MM.1S (cell line): ENCODE data around the gene ST7.

ENCODE experiments used
- DNase-seq: peaks from one replicate; pipeline ENCODE4 v3.0.0-alpha.2; 2015
- H2AFZ ChIP-seq: fragments of 300-600 bp; sonication (generic); 2 replicates; pipeline ENCODE4 v1.6.0; 2016; ENCODE audit warnings: antibody characterized with exemption, low read length
- H3F3A ChIP-seq: fragments of 300-600 bp; sonication (generic); 2 replicates; pipeline ENCODE4 v1.6.1; 2016; ENCODE audit warnings: mild to moderate bottlenecking, antibody characterized with exemption, low read length, moderate library complexity, mixed read lengths; ENCODE audit not compliant: insufficient read depth
- H3K27ac ChIP-seq: fragments of 300-600 bp; sonication (generic); 2 replicates; pipeline ENCODE4 v1.5.1; 2016; ENCODE audit warnings: mild to moderate bottlenecking, low read length
- H3K27me3 ChIP-seq: fragments of 300-600 bp; sonication (generic); replicated peaks from 2 replicates; pipeline ENCODE4 v1.6.0; 2016; ENCODE audit warnings: low read length; ENCODE audit not compliant: insufficient read depth
- H3K36me3 ChIP-seq: fragments of 300-600 bp; sonication (generic); replicated peaks from 2 replicates; pipeline ENCODE4 v1.6.1; 2016; ENCODE audit warnings: mild to moderate bottlenecking, low read length, mixed read lengths; ENCODE audit not compliant: insufficient read depth
- H3K4me1 ChIP-seq: fragments of 300-600 bp; sonication (generic); 2 replicates; pipeline ENCODE4 v1.6.1; 2016; ENCODE audit warnings: low read length, mixed read lengths
- H3K4me2 ChIP-seq: fragments of 300-600 bp; sonication (generic); 2 replicates; pipeline ENCODE4 v1.6.0; 2016; ENCODE audit warnings: low read depth, low read length
- H3K4me3 ChIP-seq: fragments of 300-600 bp; sonication (generic); 2 replicates; pipeline ENCODE4 v1.5.1; 2016; ENCODE audit warnings: low read length, mixed read lengths
- H3K79me2 ChIP-seq: fragments of 300-600 bp; sonication (generic); 2 replicates; pipeline ENCODE4 v1.6.1; 2016; ENCODE audit warnings: mixed run types, low read length, mixed read lengths
- H3K9ac ChIP-seq: fragments of 300-600 bp; sonication (generic); 2 replicates; pipeline ENCODE4 v1.6.1; 2016; ENCODE audit warnings: low read length, mixed read lengths
- H3K9me2 ChIP-seq: fragments of 300-600 bp; sonication (generic); replicated peaks from 2 replicates; pipeline ENCODE4 v1.6.1; 2016; ENCODE audit warnings: mild to moderate bottlenecking, low read length, mixed read lengths; ENCODE audit not compliant: insufficient read depth
- H3K9me3 ChIP-seq: fragments of 300-600 bp; sonication (generic); replicated peaks from 2 replicates; pipeline ENCODE4 v1.6.1; 2016; ENCODE audit warnings: mild to moderate bottlenecking, low read length, mixed read lengths; ENCODE audit not compliant: insufficient read depth
- H4K20me1 ChIP-seq: fragments of 300-600 bp; sonication (generic); 2 replicates; pipeline ENCODE4 v1.6.1; 2016; ENCODE audit warnings: mild to moderate bottlenecking, low read length, moderate library complexity, mixed read lengths; ENCODE audit not compliant: insufficient read depth
- CTCF ChIP-seq: fragments of 300-600 bp; sonication (generic); IDR thresholded peaks from 2 replicates; pipeline ENCODE4 v1.5.1; 2016; ENCODE audit warnings: antibody characterized with exemption, low read length, mixed read lengths
- EZH2 ChIP-seq: fragments of 300-600 bp; sonication (generic); optimal IDR thresholded peaks from 2 replicates; pipeline ENCODE3; 2017; ENCODE audit warnings: low read depth, mild to moderate bottlenecking, antibody characterized with exemption, low read length, mixed read lengths
- EZH2phosphoT487 ChIP-seq: fragments of 300-600 bp; sonication (generic); IDR thresholded peaks from 2 replicates; pipeline ENCODE4 v1.6.1; 2018; ENCODE audit warnings: antibody characterized with exemption, low read length

ST7 gene

GRCh38 chr7:117193564-117193963, 240.3 kb downstream of the ST7 start:
- Histone ChIP-seq H3F3A (no peaks in the 10 kb centered on the region), H3K36me3 (no peaks in the 10 kb centered on the region), H3K9me2 (no peaks in the 10 kb centered on the region), H2AFZ (no peak overlapping the region), H3K9ac (no peak overlapping the region), H3K27ac (no peak overlapping the region), H3K9me3 (no peaks in the 10 kb centered on the region), H3K4me2 (no peak overlapping the region), H3K4me3 (no peak overlapping the region), H3K27me3 (no peaks in the 10 kb centered on the region), H3K79me2 (no peaks in the 10 kb centered on the region), H3K4me1 (no peaks in the 10 kb centered on the region), H4K20me1 (no peaks in the 10 kb centered on the region)
- TF ChIP-seq CTCF (no peak), EZH2 (no peak), EZH2phosphoT487 (no peak)
- no peak for DNase-seq

GRCh38 chr7:117194445-117194844, 241.1 kb downstream of the ST7 start:
- no peak overlapping the region for H3K4me3 ChIP-seq
- H3K27ac ChIP-seq = no peak overlapping the region
- no peaks in the 10 kb centered on the region for H3K27me3 ChIP-seq
- no peaks in the 10 kb centered on the region for H3K9me2 ChIP-seq
- DNase-seq = no peak
- H3K4me2 ChIP-seq = no peak overlapping the region
- H2AFZ ChIP-seq = no peak overlapping the region
- no peak overlapping the region for H3K9ac ChIP-seq
- no peaks in the 10 kb centered on the region for H3F3A ChIP-seq
- no peaks in the 10 kb centered on the region for H3K9me3 ChIP-seq
- no peaks in the 10 kb centered on the region for H4K20me1 ChIP-seq
- no peaks in the 10 kb centered on the region for H3K36me3 ChIP-seq
- no peaks in the 10 kb centered on the region for H3K4me1 ChIP-seq
- TF ChIP-seq CTCF (no peak), EZH2phosphoT487 (no peak), EZH2 (no peak)
- H3K79me2 ChIP-seq = no peaks in the 10 kb centered on the region

GRCh38 chr7:117195361-117196029, 242.2 kb downstream of the ST7 start:
- H3F3A ChIP-seq = no peaks in the 10 kb centered on the region
- H3K4me2 ChIP-seq = no peak overlapping the region
- H3K36me3 ChIP-seq = no peaks in the 10 kb centered on the region
- H2AFZ ChIP-seq = no peak overlapping the region
- no peaks in the 10 kb centered on the region for H3K27me3 ChIP-seq
- H4K20me1 ChIP-seq = no peaks in the 10 kb centered on the region
- no peak overlapping the region for H3K9ac ChIP-seq
- no peak for DNase-seq
- H3K79me2 ChIP-seq = no peaks in the 10 kb centered on the region
- no peaks in the 10 kb centered on the region for H3K9me2 ChIP-seq
- H3K4me3 ChIP-seq = no peak overlapping the region
- no peak overlapping the region for H3K27ac ChIP-seq
- no peaks in the 10 kb centered on the region for H3K9me3 ChIP-seq
- TF ChIP-seq CTCF (no peak), EZH2phosphoT487 (no peak), EZH2 (no peak)
- H3K4me1 ChIP-seq = no peaks in the 10 kb centered on the region
